ENCODE measurements around the gene ZNF681. TPM values are rescaled to one million over a fixed set of nuclear protein-coding genes. Genes with fewer than 3 reads are reported as not detected.

Gene ZNF681
- total and polyA plus RNA-seq, 2 of the 13 experiments (the other 11 are each of a cell fraction or from before 2014, with no cell fraction given), result not detected

DNA sequence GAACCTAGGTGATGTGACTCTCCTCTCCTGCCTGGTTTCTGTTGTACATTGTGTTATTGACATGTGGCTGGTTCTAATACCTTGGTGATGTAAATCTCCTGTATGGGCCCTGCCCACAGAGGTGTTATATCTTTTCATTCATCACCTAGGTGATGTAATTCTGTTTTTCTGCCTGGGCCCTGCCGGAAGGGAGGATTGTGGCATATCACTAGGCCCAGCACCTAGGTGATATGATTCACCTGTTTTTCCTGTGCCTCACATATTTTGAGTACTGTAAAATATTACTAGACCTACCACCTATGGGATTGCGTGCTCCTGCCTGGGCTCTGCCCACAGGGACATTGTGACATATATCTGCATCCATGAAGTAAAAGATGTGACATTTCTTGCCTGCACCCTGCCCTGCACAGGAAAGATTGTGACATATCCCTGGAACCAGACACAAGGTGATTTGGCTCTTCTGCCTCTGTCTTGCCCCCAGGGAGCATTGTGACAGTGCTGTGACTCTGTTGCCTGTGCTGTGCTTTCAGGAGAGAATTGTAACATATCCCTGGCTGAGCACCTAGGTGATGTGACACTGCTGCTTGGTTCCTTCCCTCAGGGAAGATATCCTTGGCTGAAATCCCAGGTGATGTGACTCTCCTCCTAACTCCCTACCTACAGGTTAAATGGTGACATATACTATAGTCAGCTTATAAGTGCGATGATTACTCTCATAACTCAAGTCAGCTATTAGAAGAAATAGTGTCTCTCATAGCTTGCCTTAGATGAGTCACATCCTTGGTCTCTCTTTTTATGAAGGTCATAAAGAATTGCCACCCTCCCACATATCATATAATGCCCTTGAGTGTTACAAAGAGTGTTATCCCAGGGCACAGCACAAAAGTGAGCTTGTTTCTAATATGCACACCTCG lies 13.3 kb upstream of the ZNF681 start (continued):
- TF ChIP-seq ZNF552 (CRISPR knock-in tag; IDR thresholded peaks at IDR 0.05; ENCODE audit: borderline replicate concordance), result no peak
- no peak for TF ChIP-seq HOXD1 (CRISPR knock-in tag; IDR thresholded peaks at IDR 0.05)
- no peak for TF ChIP-seq ZNF619 (CRISPR knock-in tag; IDR thresholded peaks at IDR 0.05)
- TF ChIP-seq ZNF3 (CRISPR knock-in tag; IDR thresholded peaks at IDR 0.05), result no peak
- TF ChIP-seq ARNTL (CRISPR knock-in tag; IDR thresholded peaks at IDR 0.05), result no peak
- TF ChIP-seq, protein P1, sequence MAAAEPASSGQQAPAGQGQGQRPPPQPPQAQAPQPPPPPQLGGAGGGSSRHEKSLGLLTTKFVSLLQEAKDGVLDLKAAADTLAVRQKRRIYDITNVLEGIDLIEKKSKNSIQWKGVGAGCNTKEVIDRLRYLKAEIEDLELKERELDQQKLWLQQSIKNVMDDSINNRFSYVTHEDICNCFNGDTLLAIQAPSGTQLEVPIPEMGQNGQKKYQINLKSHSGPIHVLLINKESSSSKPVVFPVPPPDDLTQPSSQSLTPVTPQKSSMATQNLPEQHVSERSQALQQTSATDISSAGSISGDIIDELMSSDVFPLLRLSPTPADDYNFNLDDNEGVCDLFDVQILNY (CRISPR knock-in tag; conservative IDR thresholded peaks at IDR 0.05), result no peak
- no peak for TF ChIP-seq NFE2L2 (IDR thresholded peaks at IDR 0.05; ENCODE audit: low read length)
- no peak for TF ChIP-seq AGO1 (IDR thresholded peaks at IDR 0.05; ENCODE audit: low read depth, low read length, poor library complexity, severe bottlenecking)
- no peak for TF ChIP-seq ZNF317 (CRISPR knock-in tag; IDR thresholded peaks at IDR 0.05)

DNA sequence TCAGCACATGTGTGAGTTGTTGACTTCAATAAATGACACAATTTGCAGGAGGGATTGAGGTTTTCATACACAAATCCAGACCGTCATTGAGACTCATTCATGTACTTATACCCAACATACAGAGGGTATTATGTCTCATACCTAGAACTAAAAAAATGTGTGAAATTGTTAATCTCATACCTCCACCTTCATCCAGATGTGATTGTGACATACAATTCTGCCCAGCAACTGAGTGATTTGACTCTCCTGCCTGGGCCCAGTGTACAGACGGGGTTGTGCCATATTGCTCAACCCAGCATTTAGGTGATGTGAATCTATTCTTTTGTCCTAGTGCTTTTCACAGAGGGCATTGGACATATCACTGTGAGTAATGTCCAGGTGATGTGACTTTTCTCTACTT lies 12.6 kb upstream of the ZNF681 start:
- peaks cover 90% of the 10 kb centered on the region for H3K9me3 ChIP-seq (ENCODE audit: low read length)
- no peak overlapping the region for H2AFZ ChIP-seq (ENCODE audit: low read length)
- DNase-seq (ENCODE audit: low spot score) (no peak), ATAC-seq (no peak), FAIRE-seq (no peak)
- H3K4me2 ChIP-seq (ENCODE audit: low read depth, low read length), result no peak overlapping the region
- H3K9ac ChIP-seq (ENCODE audit: insufficient read depth, low read depth, low read length), result no peak overlapping the region
- H3K27ac ChIP-seq (ENCODE audit: extremely low read length, insufficient read depth, low read length), result no peak overlapping the region
- H3K36me3 ChIP-seq (replicated peaks in 1 of 2; ENCODE audit: control insufficient read depth in 1 of 2, insufficient read depth in 2 of 2, low read length in 2 of 2), result no peaks in the 10 kb centered on the region
- ChIA-PET CTCF (ENCODE audit: low intra/inter-chr PET ratio, low total read pairs) (no interaction called here), POLR2A (no interaction called here)
- H3K4me3 ChIP-seq (replicated peaks in 1 of 3; ENCODE audit: insufficient read depth in 1 of 3, low read depth in 2 of 3, low read length in 3 of 3), result no peak overlapping the region
- BruUV-seq (replicated peaks), result no TSS peak
- H3K27me3 ChIP-seq (ENCODE audit: control insufficient read depth in 1 of 2, insufficient read depth in 2 of 2, low read length in 2 of 2), result no peaks in the 10 kb centered on the region
- no peaks in the 10 kb centered on the region for H3K79me2 ChIP-seq (ENCODE audit: insufficient read depth, low read length)
- intact Hi-C loops (cut with micrococcal nuclease; ENCODE audit: unreplicated experiment), result no loop called here
- 0% methylated on average over 1 of the region's 2 CpGs for WGBS (ENCODE audit: low lambda C conversion rate)
- H4K20me1 ChIP-seq (ENCODE audit: insufficient read depth, low read length), result no peaks in the 10 kb centered on the region
- in situ Hi-C loops (cut with HindIII; ENCODE audit: extremely low pct_ligation_motif_present, low pct_unique_long_range_greater_than_20kb), result loop anchor here (5.0 kb wide), 1 partner anchor 286 kb away; no protein-coding TSS in a partner anchor
- no peaks in the 10 kb centered on the region for H3K4me1 ChIP-seq (ENCODE audit: insufficient read depth, low read length)
- TF ChIP-seq, protein P2, sequence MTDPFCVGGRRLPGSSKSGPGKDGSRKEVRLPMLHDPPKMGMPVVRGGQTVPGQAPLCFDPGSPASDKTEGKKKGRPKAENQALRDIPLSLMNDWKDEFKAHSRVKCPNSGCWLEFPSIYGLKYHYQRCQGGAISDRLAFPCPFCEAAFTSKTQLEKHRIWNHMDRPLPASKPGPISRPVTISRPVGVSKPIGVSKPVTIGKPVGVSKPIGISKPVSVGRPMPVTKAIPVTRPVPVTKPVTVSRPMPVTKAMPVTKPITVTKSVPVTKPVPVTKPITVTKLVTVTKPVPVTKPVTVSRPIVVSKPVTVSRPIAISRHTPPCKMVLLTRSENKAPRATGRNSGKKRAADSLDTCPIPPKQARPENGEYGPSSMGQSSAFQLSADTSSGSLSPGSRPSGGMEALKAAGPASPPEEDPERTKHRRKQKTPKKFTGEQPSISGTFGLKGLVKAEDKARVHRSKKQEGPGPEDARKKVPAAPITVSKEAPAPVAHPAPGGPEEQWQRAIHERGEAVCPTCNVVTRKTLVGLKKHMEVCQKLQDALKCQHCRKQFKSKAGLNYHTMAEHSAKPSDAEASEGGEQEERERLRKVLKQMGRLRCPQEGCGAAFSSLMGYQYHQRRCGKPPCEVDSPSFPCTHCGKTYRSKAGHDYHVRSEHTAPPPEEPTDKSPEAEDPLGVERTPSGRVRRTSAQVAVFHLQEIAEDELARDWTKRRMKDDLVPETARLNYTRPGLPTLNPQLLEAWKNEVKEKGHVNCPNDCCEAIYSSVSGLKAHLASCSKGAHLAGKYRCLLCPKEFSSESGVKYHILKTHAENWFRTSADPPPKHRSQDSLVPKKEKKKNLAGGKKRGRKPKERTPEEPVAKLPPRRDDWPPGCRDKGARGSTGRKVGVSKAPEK (CRISPR knock-in tag; IDR thresholded peaks at IDR 0.05; ENCODE audit: borderline replicate concordance), result no peak
- no peak for TF ChIP-seq DNMT1 (CRISPR knock-in tag; IDR thresholded peaks at IDR 0.05)
- no peak for TF ChIP-seq ZC3H4 (CRISPR knock-in tag; IDR thresholded peaks at IDR 0.05; ENCODE audit: borderline replicate concordance)
- no peak for TF ChIP-seq ZNF589 (CRISPR knock-in tag; conservative IDR thresholded peaks at IDR 0.05)
- TF ChIP-seq, protein P3, sequence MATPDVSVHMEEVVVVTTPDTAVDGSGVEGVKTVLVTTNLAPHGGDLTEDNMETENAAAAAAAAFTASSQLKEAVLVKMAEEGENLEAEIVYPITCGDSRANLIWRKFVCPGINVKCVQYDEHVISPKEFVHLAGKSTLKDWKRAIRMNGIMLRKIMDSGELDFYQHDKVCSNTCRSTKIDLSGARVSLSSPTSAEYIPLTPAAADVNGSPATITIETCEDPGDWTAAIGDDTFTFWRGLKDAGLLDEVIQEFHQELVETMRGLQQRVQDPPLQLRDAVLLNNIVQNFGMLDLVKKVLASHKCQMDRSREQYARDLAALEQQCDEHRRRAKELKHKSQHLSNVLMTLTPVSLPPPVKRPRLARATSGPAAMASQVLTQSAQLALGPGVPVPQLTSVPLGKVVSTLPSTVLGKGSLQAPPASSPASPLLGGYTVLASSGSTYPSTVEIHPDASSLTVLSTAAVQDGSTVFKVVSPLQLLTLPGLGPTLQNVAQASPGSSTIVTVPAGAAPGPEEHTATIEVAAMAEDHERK (CRISPR knock-in tag; IDR thresholded peaks at IDR 0.05; ENCODE audit: low read depth), result no peak
- no peak for TF ChIP-seq ZKSCAN8 (CRISPR knock-in tag; IDR thresholded peaks at IDR 0.05; ENCODE audit: borderline replicate concordance)
- TF ChIP-seq ZFP82 (CRISPR knock-in tag; IDR thresholded peaks at IDR 0.05; ENCODE audit: borderline replicate concordance), result no peak
- no peak for TF ChIP-seq NONO (IDR thresholded peaks at IDR 0.05)
- no peak for TF ChIP-seq NONO (CRISPR knock-in tag; conservative IDR thresholded peaks at IDR 0.05)
